HepG2 (cell line): ENCODE measurements around the gene NCBP1. TPM values are rescaled to one million over a fixed set of nuclear protein-coding genes. Genes with fewer than 3 reads are reported as not detected.

Experiments
- ATAC-seq: fragments of 200-7000 bp; cut with Tn5 transposase; 3 replicates; pipeline ENCODE4 v1.9.1; 2020; ENCODE audit warnings: mild to moderate bottlenecking, moderate library complexity
- BruUV-seq: library from RNA; stranded (reverse); fragments of 400-500 nt; replicated peaks from 2 replicates; lab custom pipeline; 2021; lab: Mats Ljungman, UMichigan
- CTCF ChIA-PET: fragments of 300-600 bp; formaldehyde crosslinking; extraction: SDS; loops from one replicate; lab custom pipeline; 2021; ENCODE audit warnings: low total read pairs, inconsistent platforms, low intra/inter-chr PET ratio; lab: Yijun Ruan, JAX
- POLR2A ChIA-PET: fragments of 350-600 bp; sonication (Branson Sonifier 250); formaldehyde crosslinking; loops from one replicate; lab custom pipeline; 2020; ENCODE audit warnings: antibody characterized with exemption, inconsistent platforms; lab: Yijun Ruan, JAX
- DNase-seq: peaks from one replicate; pipeline ENCODE4 v3.0.0-alpha.2; 2015; ENCODE audit warnings: low spot score
- FAIRE-seq: peaks from 3 replicates; lab custom pipeline; 2011; peaks lifted over from hg19 to GRCh38; lab: Jason Lieb, UNC
- H2AFZ ChIP-seq: one replicate; pipeline ENCODE4 v1.6.1; 2011; ENCODE audit warnings: low read length, inconsistent platforms
- H3K27ac ChIP-seq: fragments of 300-600 bp; 3 replicates; pipeline ENCODE4 v1.8.0; 2011; ENCODE audit warnings: mixed run types, mild to moderate bottlenecking, mixed read lengths, low read length, inconsistent platforms; ENCODE audit not compliant: insufficient read depth; ENCODE audit errors: extremely low read length
- H3K27me3 ChIP-seq, 2 experiments: fragments of 200-600 bp in 1 of 2; 2 replicates in 1 of 2; 3 replicates in 1 of 2; pipeline versions ENCODE4 v1.6.0 to v1.8.0; 2011; ENCODE audit warnings: low read length in 2 of 2, mild to moderate bottlenecking in 2 of 2, moderate library complexity in 2 of 2, inconsistent platforms in 1 of 2; ENCODE audit not compliant: insufficient read depth in 2 of 2, control insufficient read depth in 1 of 2
- H3K36me3 ChIP-seq, 2 experiments: fragments of 200-600 bp in 1 of 2; replicated peaks in 1 of 2; 2 replicates in 1 of 2; 3 replicates in 1 of 2; pipeline versions ENCODE4 v1.5.1 to v1.8.0; 2011; ENCODE audit warnings: low read length in 2 of 2, inconsistent platforms in 1 of 2; ENCODE audit not compliant: insufficient read depth in 2 of 2, control insufficient read depth in 1 of 2
- H3K4me1 ChIP-seq: 2 replicates; pipeline ENCODE4 v1.5.1; 2012; ENCODE audit warnings: low read length, inconsistent platforms; ENCODE audit not compliant: insufficient read depth
- H3K4me2 ChIP-seq: 2 replicates; pipeline ENCODE4 v1.6.0; 2011; ENCODE audit warnings: low read depth, low read length, inconsistent platforms
- H3K4me3 ChIP-seq, 3 experiments: fragments of 200-600 bp in 1 of 3; sonication (generic), shearing (Covaris generic) in 1 of 3; replicated peaks in 1 of 3; 2 replicates each; pipeline ENCODE4 v1.5.1; 2011 to 2016; ENCODE audit warnings: low read length in 3 of 3, inconsistent platforms in 2 of 3, low read depth in 2 of 3, mild to moderate bottlenecking in 2 of 3, control low read depth in 1 of 3, mixed read lengths in 1 of 3; ENCODE audit not compliant: insufficient read depth in 1 of 3
- H3K79me2 ChIP-seq: one replicate; pipeline ENCODE4 v1.6.1; 2011; ENCODE audit warnings: low read length, inconsistent platforms; ENCODE audit not compliant: insufficient read depth
- H3K9ac ChIP-seq: 2 replicates; pipeline ENCODE4 v1.6.0; 2011; ENCODE audit warnings: mild to moderate bottlenecking, low read depth, low read length, inconsistent platforms; ENCODE audit not compliant: insufficient read depth
- H3K9me3 ChIP-seq: 2 replicates; pipeline ENCODE4 v1.5.1; 2012; ENCODE audit warnings: mild to moderate bottlenecking, low read length
- H4K20me1 ChIP-seq: 2 replicates; pipeline ENCODE4 v1.6.0; 2011; ENCODE audit warnings: inconsistent platforms, mild to moderate bottlenecking, low read length, moderate library complexity; ENCODE audit not compliant: insufficient read depth
- GMEB2 ChIP-seq: IDR thresholded peaks from 2 replicates; pipeline ENCODE4 v1.6.1; 2016; ENCODE audit warnings: missing biosample characterization, missing genetic modification reagents, low read depth
- HES4 ChIP-seq: sonication (generic); formaldehyde crosslinking; IDR thresholded peaks from 2 replicates; pipeline ENCODE4 v1.9.0; 2021; ENCODE audit warnings: mild to moderate bottlenecking, missing genetic modification reagents, borderline replicate concordance
- HNRNPL ChIP-seq: fragments of 200-400 bp; formaldehyde crosslinking; IDR thresholded peaks from 2 replicates; pipeline ENCODE4 v1.6.1; 2017; ENCODE audit warnings: mild to moderate bottlenecking, low read depth, low read length
- NFRKB ChIP-seq: fragments of 450-650 bp; IDR thresholded peaks from 2 replicates; pipeline ENCODE4 v1.6.1; 2017
- ZFX ChIP-seq: sonication (generic); formaldehyde crosslinking; IDR thresholded peaks from 2 replicates; pipeline ENCODE4 v1.4.0; 2020; ENCODE audit warnings: mild to moderate bottlenecking, low read depth, missing genetic modification reagents, moderate library complexity
- ZNF503 ChIP-seq: sonication (generic); formaldehyde crosslinking; IDR thresholded peaks from 2 replicates; pipeline ENCODE4 v1.4.0; 2020; ENCODE audit warnings: missing genetic modification reagents
- WGBS: methylation state at CpG from one replicate; pipeline ENCODE4 v1.1.6; 2017; ENCODE audit warnings: low lambda C conversion rate; 5-methylcytosine and 5-hydroxymethylcytosine counted together
- in situ Hi-C: cut with HindIII; loops from 2 replicates; pipeline ENCODE4 v1.10.0; 2017; ENCODE audit warnings: low pct_unique_long_range_greater_than_20kb; ENCODE audit not compliant: extremely low pct_ligation_motif_present
- intact Hi-C: fragments of 100-400 bp; cut with micrococcal nuclease; formaldehyde crosslinking; loops from one replicate; pipeline ENCODE4 v1.10.0; 2022; ENCODE audit not compliant: unreplicated experiment
- polyA plus RNA-seq, 8 experiments: library from polyadenylated mRNA; depleted of rRNA in 3 of 8; stranded (reverse) in 7 of 8; unstranded in 1 of 8; fragments of >200 nt; fragmentation: Illumina TruSeq in 4 of 8; extraction: Trizol in 4 of 8; gene quantifications; 2 replicates each; pipeline versions ENCODE4 v1.2.1 to v1.2.3, GENCODE V29; 2011 to 2016; ENCODE audit warnings: low read depth in 4 of 8, missing spikeins in 1 of 8, mixed read lengths in 1 of 8; ENCODE audit not compliant: insufficient read depth in 1 of 8
- total RNA-seq, 5 experiments: library from RNA; depleted of rRNA; stranded (reverse); fragments of >200 nt; fragmentation: Illumina TruSeq; extraction: Trizol; gene quantifications; 2 replicates each; pipeline ENCODE4 v1.2.3, GENCODE V29; 2016; ENCODE audit warnings: low read depth in 1 of 5

NCBP1 gene
- total and polyA plus RNA-seq, 2 of the 13 experiments (the other 11 are each of a cell fraction or from before 2014, with no cell fraction given) = 13.3 to 40.2 TPM

GRCh38 chr9:97673922-97674321 lies 40.3 kb downstream of the NCBP1 start:
- CTCF ChIA-PET = no interaction called here

More at GRCh38 chr9:97673922-97674321, 40.3 kb downstream of the NCBP1 start:
- H3K9me3 ChIP-seq = no peaks in the 10 kb centered on the region
- H3K36me3 ChIP-seq = peaks cover 17 to 71% of the 10 kb centered on the region in 2 experiments
- in situ Hi-C loops (no loop called here), intact Hi-C loops (no loop called here)
- POLR2A ChIA-PET = no interaction called here
- H3K4me3 ChIP-seq = no peak overlapping the region
- BruUV-seq = no TSS peak
- DNase-seq = no peak
- H3K9ac ChIP-seq = no peak overlapping the region
- no peaks in the 10 kb centered on the region for H3K79me2 ChIP-seq
- TF ChIP-seq HES4 (CRISPR knock-in tag) (no peak), NFRKB (no peak), ZNF503 (no peak), ZFX (CRISPR knock-in tag) (no peak), HNRNPL (no peak), GMEB2 (CRISPR knock-in tag) (no peak)
- no peak overlapping the region for H3K27ac ChIP-seq
- no peaks in the 10 kb centered on the region for H3K27me3 ChIP-seq
- WGBS = 95% methylated on average over 3 of the region's 3 CpGs
- no peaks in the 10 kb centered on the region for H4K20me1 ChIP-seq
- no peak for FAIRE-seq
- no peak overlapping the region for H3K4me2 ChIP-seq
- H2AFZ ChIP-seq = no peak overlapping the region
- no peak for ATAC-seq
- H3K4me1 ChIP-seq = peaks cover 8% of the 10 kb centered on the region
